B cell (primary cell): ENCODE data around the gene GARS1.

ENCODE experiments used
- CTCF ChIP-seq: fragments of 200-600 bp; IDR thresholded peaks from one replicate; pipeline ENCODE4 v1.8.0; 2022; ENCODE audit warnings: antibody characterized with exemption, mild to moderate bottlenecking
- EZH2 ChIP-seq: IDR thresholded peaks from 2 replicates; pipeline ENCODE4 v1.6.1; 2012; ENCODE audit warnings: borderline replicate concordance, low read depth, mild to moderate bottlenecking, moderate library complexity, low read length; ENCODE audit not compliant: insufficient read depth, poor library complexity, severe bottlenecking

GRCh38 chr7:30595436-30596013 lies 847 bp downstream of the GARS1 start:
- TF ChIP-seq EZH2 (no peak), CTCF (no peak)
